IMR-90 (cell line): ENCODE results near the gene TMEM181.

Experiments
- CHD1 ChIP-seq: IDR thresholded peaks from 2 replicates; pipeline ENCODE4 v1.6.1; 2012; ENCODE audit warnings: low read depth, low read length, improper control_type of control experiment
- ELK1 ChIP-seq: fragments of 150-350 bp; IDR thresholded peaks from 2 replicates; pipeline ENCODE4 v1.6.1; 2016; ENCODE audit warnings: low read depth, mild to moderate bottlenecking, low read length, moderate library complexity, borderline replicate concordance
- FOS ChIP-seq: fragments of 150-350 bp; IDR thresholded peaks from 2 replicates; pipeline ENCODE4 v1.6.1; 2016; ENCODE audit warnings: low read depth, low read length
- MAFK ChIP-seq: IDR thresholded peaks from 2 replicates; pipeline ENCODE4 v1.6.1; 2012; ENCODE audit warnings: low read depth, low read length, improper control_type of control experiment
- MAZ ChIP-seq: IDR thresholded peaks from 2 replicates; pipeline ENCODE4 v1.6.1; 2012; ENCODE audit warnings: low read depth, mild to moderate bottlenecking, low read length, improper control_type of control experiment, moderate library complexity, borderline replicate concordance
- POLR2A ChIP-seq: IDR thresholded peaks from 2 replicates; pipeline ENCODE4 v1.6.1; 2012; ENCODE audit warnings: mild to moderate bottlenecking, low read depth, low read length
- RAD21 ChIP-seq: IDR thresholded peaks from 2 replicates; pipeline ENCODE4 v1.6.1; 2012; ENCODE audit warnings: low read length, improper control_type of control experiment
- RCOR1 ChIP-seq: IDR thresholded peaks from 2 replicates; pipeline ENCODE4 v1.6.1; 2012; ENCODE audit warnings: mild to moderate bottlenecking, low read length, improper control_type of control experiment; ENCODE audit not compliant: insufficient replicate concordance
- RFX5 ChIP-seq: IDR thresholded peaks from 2 replicates; pipeline ENCODE4 v1.8.0; 2012; ENCODE audit warnings: low read depth, mild to moderate bottlenecking, low read length, moderate library complexity
- SMC3 ChIP-seq: fragments of 150-350 bp; IDR thresholded peaks from 2 replicates; pipeline ENCODE4 v1.6.1; 2016; ENCODE audit warnings: low read depth, mild to moderate bottlenecking, antibody characterized with exemption, low read length, moderate library complexity
- USF2 ChIP-seq: fragments of 150-350 bp; IDR thresholded peaks from 2 replicates; pipeline ENCODE4 v1.6.1; 2017; ENCODE audit warnings: mild to moderate bottlenecking, antibody characterized with exemption, low read length, low read depth
- TF ChIP-seq, protein P1 (sequence below): conservative IDR thresholded peaks from 2 replicates; pipeline ENCODE4 v1.5.1; 2012; ENCODE audit warnings: mild to moderate bottlenecking, low read depth, low read length, improper control_type of control experiment

- TF ChIP-seq, protein P1, sequence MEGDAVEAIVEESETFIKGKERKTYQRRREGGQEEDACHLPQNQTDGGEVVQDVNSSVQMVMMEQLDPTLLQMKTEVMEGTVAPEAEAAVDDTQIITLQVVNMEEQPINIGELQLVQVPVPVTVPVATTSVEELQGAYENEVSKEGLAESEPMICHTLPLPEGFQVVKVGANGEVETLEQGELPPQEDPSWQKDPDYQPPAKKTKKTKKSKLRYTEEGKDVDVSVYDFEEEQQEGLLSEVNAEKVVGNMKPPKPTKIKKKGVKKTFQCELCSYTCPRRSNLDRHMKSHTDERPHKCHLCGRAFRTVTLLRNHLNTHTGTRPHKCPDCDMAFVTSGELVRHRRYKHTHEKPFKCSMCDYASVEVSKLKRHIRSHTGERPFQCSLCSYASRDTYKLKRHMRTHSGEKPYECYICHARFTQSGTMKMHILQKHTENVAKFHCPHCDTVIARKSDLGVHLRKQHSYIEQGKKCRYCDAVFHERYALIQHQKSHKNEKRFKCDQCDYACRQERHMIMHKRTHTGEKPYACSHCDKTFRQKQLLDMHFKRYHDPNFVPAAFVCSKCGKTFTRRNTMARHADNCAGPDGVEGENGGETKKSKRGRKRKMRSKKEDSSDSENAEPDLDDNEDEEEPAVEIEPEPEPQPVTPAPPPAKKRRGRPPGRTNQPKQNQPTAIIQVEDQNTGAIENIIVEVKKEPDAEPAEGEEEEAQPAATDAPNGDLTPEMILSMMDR: no peak
- no peak for TF ChIP-seq RFX5
- TF ChIP-seq RCOR1: no peak
- no peak for TF ChIP-seq MAFK
- TF ChIP-seq CHD1: no peak
- no peak for TF ChIP-seq FOS
- no peak for TF ChIP-seq RAD21
- TF ChIP-seq POLR2A: no peak
- TF ChIP-seq ELK1: no peak
- no peak for TF ChIP-seq SMC3
- TF ChIP-seq MAZ: no peak
- TF ChIP-seq USF2: no peak
Measured at GRCh38 chr6:158674342-158675131, 114.6 kb downstream of the TMEM181 start.
